ENCODE measurements around the gene ZNF593. TPM values are rescaled to one million over a fixed set of nuclear protein-coding genes. Genes with fewer than 3 reads are reported as not detected.

The ZNF593 gene
- total RNA-seq, 1 experiment from 2014 or later, result 22.2 TPM

- no peak for TF ChIP-seq CTCF (IDR thresholded peaks at IDR 0.05; ENCODE audit: unreplicated experiment)
- Mint-ChIP-seq H3K36me3 (ENCODE audit: insufficient read depth, unreplicated experiment) (no peaks in the 10 kb centered on the region), H3K4me3 (ENCODE audit: low read depth, unreplicated experiment) (no peak overlapping the region), H3K9me3 (ENCODE audit: low read depth, unreplicated experiment) (no peaks in the 10 kb centered on the region), H3K27ac (ENCODE audit: unreplicated experiment) (no peak overlapping the region), H3K4me1 (ENCODE audit: low read depth, unreplicated experiment) (no peaks in the 10 kb centered on the region), H3K27me3 (ENCODE audit: unreplicated experiment) (peaks cover 77% of the 10 kb centered on the region)
- intact Hi-C loops (cut with micrococcal nuclease; ENCODE audit: unreplicated experiment), result no loop called here
- no peak for DNase-seq
- no TSS peak for BruUV-seq (replicated peaks)
- CTCF ChIA-PET, result interaction anchor here (0.6 kb wide), 1 partner anchor 538 kb away, joined by 4 read pairs; no protein-coding TSS in a partner anchor
These were observed 27.6 kb downstream of the ZNF593 start for GRCh38 chr1:26197301-26197700.

GRCh38 chr1:26197813-26198212 is 28.1 kb downstream of the ZNF593 start:
- intact Hi-C loops (cut with micrococcal nuclease; ENCODE audit: unreplicated experiment), result no loop called here
- DNase-seq, result no peak
- H3K36me3 Mint-ChIP-seq (ENCODE audit: insufficient read depth, unreplicated experiment), result no peaks in the 10 kb centered on the region
- peaks cover 82% of the 10 kb centered on the region for H3K27me3 Mint-ChIP-seq (ENCODE audit: unreplicated experiment)
- H3K4me1 Mint-ChIP-seq (ENCODE audit: low read depth, unreplicated experiment), result no peaks in the 10 kb centered on the region
- H3K4me3 Mint-ChIP-seq (ENCODE audit: low read depth, unreplicated experiment), result no peak overlapping the region
- CTCF ChIA-PET, result no interaction called here
- H3K27ac Mint-ChIP-seq (ENCODE audit: unreplicated experiment), result no peak overlapping the region
- no peak for TF ChIP-seq CTCF (IDR thresholded peaks at IDR 0.05; ENCODE audit: unreplicated experiment)
- no TSS peak for BruUV-seq (replicated peaks)
- no peaks in the 10 kb centered on the region for H3K9me3 Mint-ChIP-seq (ENCODE audit: low read depth, unreplicated experiment)

DNA sequence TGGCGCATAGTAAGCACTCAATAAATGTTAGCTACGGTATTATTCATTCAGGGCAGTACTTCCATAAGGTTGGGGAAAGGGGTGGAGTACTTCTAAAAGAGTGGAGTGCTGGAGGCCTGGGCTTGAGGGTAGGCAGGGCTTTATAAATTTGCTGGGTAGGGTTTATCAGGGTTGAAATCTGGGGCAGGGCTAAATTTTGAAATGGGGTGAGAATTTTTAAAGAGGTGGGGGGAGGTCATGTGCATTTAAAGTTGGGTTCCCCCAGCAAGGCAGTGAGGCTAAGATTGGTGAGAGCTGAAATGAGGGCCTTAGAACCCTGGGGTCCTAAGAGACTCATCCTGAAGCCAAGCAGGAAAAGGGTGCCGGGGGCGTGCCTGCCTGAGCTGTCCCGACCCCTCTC is 30.7 kb downstream of the ZNF593 start:
- no peak overlapping the region for H3K27ac Mint-ChIP-seq (ENCODE audit: unreplicated experiment)
- BruUV-seq (replicated peaks), result no TSS peak
- no peak overlapping the region for H3K4me3 Mint-ChIP-seq (ENCODE audit: low read depth, unreplicated experiment)
- intact Hi-C loops (cut with micrococcal nuclease; ENCODE audit: unreplicated experiment), result no loop called here
- no peak for DNase-seq
- no peak for TF ChIP-seq CTCF (IDR thresholded peaks at IDR 0.05; ENCODE audit: unreplicated experiment)
- H3K27me3 Mint-ChIP-seq (ENCODE audit: unreplicated experiment), result peaks cover 90% of the 10 kb centered on the region
- H3K4me1 Mint-ChIP-seq (ENCODE audit: low read depth, unreplicated experiment), result no peaks in the 10 kb centered on the region
- no peaks in the 10 kb centered on the region for H3K9me3 Mint-ChIP-seq (ENCODE audit: low read depth, unreplicated experiment)
- no peaks in the 10 kb centered on the region for H3K36me3 Mint-ChIP-seq (ENCODE audit: insufficient read depth, unreplicated experiment)
- CTCF ChIA-PET, result no interaction called here

GRCh38 chr1:26203642-26204318 is 34.1 kb downstream of the ZNF593 start:
- CTCF ChIA-PET, result no interaction called here
- H3K4me3 Mint-ChIP-seq (ENCODE audit: low read depth, unreplicated experiment), result no peak overlapping the region
- no TSS peak for BruUV-seq (replicated peaks)
- DNase-seq, result no peak
- no peaks in the 10 kb centered on the region for H3K4me1 Mint-ChIP-seq (ENCODE audit: low read depth, unreplicated experiment)
- H3K9me3 Mint-ChIP-seq (ENCODE audit: low read depth, unreplicated experiment), result no peaks in the 10 kb centered on the region
- no peak for TF ChIP-seq CTCF (IDR thresholded peaks at IDR 0.05; ENCODE audit: unreplicated experiment)
- H3K27ac Mint-ChIP-seq (ENCODE audit: unreplicated experiment), result no peak overlapping the region
- H3K27me3 Mint-ChIP-seq (ENCODE audit: unreplicated experiment), result peaks cover 62% of the 10 kb centered on the region
- intact Hi-C loops (cut with micrococcal nuclease; ENCODE audit: unreplicated experiment), result no loop called here
- no peaks in the 10 kb centered on the region for H3K36me3 Mint-ChIP-seq (ENCODE audit: insufficient read depth, unreplicated experiment)
